NCI-H1417 treated with DMSO at 0.1 percent for 48 hours (cell line): ENCODE results near the gene B3GAT3.
"Not testable (repeated sequence)": the region's sequence is repeated elsewhere in the genome, so short reads cannot be mapped to it uniquely, and the experiment has no call there.

Source experiments
- DNase-seq: peaks from one replicate; lab custom pipeline; 2025; lab: John Stamatoyannopoulos, UW

B3GAT3 gene

DNA sequence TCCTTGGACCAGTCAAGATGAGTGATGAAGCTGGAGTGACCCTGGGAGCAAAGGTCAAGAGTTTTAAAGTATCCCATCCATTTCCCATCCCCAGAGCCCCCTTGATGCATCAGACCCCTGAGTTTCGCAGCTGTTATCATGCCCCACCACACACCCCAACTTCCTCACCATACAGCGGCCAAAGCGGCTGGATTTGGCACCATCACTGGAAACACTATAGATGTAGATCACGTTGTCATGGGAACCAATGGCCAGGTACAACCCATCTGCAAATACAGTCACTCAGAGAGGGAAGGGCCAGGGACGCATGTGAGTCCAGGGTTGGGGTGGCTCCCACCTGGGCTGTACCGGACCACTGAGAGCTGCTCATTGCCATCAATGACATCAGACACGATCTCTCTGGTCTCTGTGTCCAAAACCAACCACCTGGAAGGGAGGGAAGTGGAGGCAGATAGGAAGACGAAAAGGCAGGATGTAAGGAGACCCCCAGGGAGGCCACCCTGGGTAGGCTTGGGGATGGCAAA lies 17.9 kb downstream of the B3GAT3 start:
- no peak for DNase-seq

- DNase-seq = no peak
These were observed 18.7 kb downstream of the B3GAT3 start for GRCh38 chr11:62603072-62603408.

DNA sequence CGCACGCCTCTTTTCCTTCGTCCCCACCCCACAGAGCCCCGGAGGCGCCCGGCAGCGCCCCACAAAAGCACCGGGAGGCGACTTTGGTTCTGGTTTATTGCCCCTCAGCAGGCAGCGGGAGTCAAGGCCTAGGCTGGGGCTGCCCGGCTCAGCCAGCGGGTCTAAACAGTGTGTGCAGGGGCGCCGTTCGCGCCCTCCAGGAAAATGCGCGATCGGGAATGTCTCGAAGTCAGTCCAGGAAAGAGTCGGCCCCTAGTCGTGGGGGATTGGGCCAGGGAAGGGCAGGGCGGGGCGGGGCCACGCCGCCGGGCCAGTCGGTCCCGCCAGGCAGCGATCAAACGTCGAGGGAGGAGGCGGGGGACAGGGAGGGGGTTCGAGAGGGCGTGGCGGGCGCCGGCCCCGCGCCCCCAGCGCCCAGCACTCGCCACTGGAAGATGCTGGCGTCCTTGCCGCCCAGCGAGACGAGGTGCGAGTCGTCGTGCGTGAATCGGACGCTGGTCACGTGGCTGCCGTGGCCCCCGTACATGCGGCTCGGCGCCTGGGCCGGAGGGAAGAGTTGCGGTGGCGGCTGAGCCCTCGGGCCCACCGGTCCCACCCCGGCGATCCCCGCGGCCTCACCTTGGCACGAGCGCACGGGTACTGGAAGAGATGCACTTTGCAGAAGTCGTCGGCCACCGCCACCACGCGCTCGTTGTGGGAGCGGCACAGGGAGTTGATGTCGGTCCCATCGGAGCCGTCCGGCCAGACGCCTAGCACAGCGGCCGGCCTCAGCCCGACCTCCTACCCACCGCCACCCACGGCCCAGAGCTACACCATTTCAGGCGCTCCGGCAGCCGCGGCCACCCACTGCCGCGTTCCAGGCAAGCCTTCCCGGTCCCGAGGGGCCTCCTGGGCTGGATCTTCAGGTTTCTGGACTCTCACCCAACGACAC lies 19.4 kb downstream of the B3GAT3 start:
- peak; percentile 69 for DNase-seq

GRCh38 chr11:62601372-62602140 lies 20.2 kb downstream of the B3GAT3 start, which contains the start of gene MTA2:
Gene MTA2 (minus strand): TSS chr11:62601865. CDS start chr11:62601450, 415 bp downstream.
- DNase-seq = peak; percentile 95

GRCh38 chr11:62601122-62601371 lies 20.7 kb downstream of the B3GAT3 start:
- no peak for DNase-seq

- DNase-seq = no peak
These were observed 21.2 kb downstream of the B3GAT3 start for GRCh38 chr11:62600367-62601121.

- DNase-seq = no peak
These were observed 21.9 kb downstream of the B3GAT3 start for GRCh38 chr11:62599901-62600300.

DNA sequence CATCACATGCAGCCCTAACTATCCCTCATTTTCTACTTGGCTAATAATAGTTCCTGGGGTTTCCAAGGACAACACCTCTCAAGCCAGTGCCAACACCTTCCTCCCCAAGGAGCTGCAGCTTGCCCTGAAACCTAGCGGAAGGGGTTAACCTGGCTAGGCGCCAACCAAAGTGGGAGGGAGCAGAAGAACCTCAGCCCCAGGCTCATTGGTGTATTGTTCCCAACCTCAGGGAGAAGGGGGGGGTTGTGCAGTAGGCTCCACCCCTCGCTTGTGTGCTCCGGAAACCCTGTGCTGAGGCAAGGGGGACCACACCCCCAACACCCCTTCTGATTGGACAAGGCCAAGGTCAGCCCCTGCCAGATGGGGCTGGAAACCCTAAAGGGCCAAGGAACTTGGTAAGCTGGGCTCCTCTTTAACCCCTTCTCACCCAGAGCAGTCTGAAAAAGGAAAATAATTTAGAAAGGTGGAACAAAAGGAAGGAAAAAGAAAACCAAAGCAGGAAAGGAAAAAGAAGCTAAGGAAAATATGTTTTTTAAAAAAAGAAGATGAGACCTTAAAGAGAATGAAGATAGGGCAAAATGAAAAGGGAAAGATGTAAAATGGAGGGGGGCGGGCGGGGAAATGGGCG lies 22.6 kb downstream of the B3GAT3 start:
- no peak for DNase-seq

GRCh38 chr11:62595124-62595523 lies 26.7 kb downstream of the B3GAT3 start:
- DNase-seq = no peak

DNA sequence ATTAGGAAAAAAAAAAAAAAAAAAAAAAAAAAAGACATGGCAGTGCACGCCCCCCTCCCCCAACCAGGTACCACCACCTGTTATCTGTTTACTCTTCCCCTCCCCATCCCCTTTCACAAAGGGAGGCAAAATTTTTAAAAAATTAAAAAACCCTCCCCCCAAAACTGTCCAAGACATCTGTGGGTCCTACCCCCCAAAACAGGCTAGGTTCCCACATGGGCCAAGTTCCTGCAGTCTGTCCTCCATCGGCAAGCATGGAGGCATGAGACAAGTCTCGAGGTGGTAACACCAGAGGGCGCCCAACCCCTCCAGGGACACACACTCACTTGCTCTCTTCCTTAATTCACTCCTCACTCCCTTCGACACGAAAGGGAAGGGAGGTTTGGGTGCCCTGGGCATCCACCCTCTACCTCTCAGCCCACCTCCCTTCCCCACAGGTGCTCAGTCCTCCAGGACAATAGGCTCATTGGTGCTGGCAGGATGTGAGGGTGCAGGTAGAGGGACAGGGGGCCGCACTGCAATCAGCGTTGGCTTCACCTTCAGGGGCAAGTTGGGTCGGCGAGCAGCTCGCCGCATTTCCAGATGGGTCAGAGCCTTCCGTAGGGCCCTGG lies 28.2 kb downstream of the B3GAT3 start:
- no peak for DNase-seq

DNA sequence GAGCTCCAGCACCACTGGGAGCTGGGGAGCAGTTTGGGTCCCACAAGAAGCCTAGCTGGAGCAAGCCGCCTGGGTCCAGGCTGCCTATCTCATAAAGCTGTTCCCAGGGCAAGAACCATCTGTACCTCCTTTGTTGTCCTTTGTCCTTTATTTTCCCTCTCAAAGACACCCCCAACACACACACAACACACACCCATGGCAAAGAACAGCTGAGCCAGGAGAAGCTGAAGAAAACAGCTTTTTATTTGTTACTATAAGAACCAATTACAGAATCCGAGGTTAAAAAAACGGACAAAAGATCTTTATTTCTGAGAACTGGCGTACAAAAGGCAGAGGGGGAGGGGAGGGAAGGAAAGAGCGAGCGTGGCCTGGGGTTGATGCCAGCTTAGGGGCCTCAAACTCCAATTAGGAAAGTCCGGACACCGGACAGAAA lies 28.8 kb downstream of the B3GAT3 start:
- no peak for DNase-seq

DNA sequence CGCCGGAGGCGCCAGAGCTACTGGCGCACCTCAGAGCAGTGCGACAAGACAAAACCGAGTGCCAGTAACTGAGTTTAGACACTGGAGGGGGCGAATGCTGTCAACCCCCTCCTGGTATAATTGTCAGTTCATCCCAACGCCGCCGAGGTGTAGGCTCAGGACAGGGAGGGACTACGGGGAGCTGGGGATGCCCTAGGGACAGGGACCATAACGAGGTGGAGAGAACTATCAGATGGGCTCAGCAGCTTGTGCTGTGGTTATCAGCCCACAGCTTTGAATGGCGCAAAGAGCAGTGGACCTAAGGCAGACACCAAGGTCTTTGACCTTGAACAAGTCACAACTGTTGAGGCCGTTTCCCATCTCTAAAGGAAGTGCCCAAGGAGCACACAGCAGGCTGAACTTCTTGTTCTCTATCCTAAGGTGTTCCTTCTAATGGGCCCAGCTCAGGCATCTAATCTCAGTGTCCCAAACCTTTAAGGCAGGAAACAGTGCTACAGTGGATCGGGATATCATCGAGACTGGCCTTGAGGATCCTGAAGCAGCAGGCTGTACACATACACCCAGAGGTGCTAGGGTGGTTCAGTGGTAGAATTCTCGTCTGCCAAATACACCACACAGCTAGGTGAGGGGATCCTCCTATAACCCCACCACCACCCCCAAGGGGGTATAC lies 29.5 kb downstream of the B3GAT3 start:
- DNase-seq = no peak

- DNase-seq = peak; percentile 99
These were observed 30.2 kb downstream of the B3GAT3 start, which contains the start of gene TUT1 for GRCh38 chr11:62591448-62592145. Gene TUT1 (minus strand): TSS chr11:62591523. CDS start chr11:62591485, 38 bp downstream.

GRCh38 chr11:62588966-62589637 lies 32.7 kb downstream of the B3GAT3 start:
- DNase-seq = no peak

DNA sequence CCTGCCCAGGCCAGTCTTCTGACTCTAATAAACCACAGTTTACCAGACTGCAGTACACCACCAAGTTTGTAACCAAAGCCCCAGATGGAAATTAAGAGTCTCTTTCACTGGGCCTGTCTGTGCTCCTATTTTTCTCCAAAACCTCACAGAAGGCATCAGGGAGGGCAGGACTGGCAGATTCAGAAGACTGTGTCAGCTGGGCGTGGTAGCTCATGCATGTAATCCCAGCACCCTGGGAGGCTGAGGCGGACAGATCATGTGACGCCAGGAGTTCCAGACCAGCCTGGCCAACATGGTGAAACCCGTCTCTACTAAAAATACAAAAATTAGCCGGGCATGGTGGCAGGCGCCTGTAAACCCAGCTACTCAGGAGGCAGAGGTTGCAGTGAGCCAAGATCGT lies 36.4 kb downstream of the B3GAT3 start:
- not testable (repeated sequence) for DNase-seq

- not testable (repeated sequence) for DNase-seq
These were observed 40.1 kb downstream of the B3GAT3 start for GRCh38 chr11:62581735-62582134.

GRCh38 chr11:62580959-62581715 lies 40.6 kb downstream of the B3GAT3 start:
- DNase-seq = no peak

- no peak for DNase-seq
These were observed 42.5 kb downstream of the B3GAT3 start for GRCh38 chr11:62579252-62579651.

- no peak for DNase-seq
These were observed 43.2 kb downstream of the B3GAT3 start for GRCh38 chr11:62578541-62578940.
